Testis (tissue), 2 donors: ENCODE results near the gene GH2.

Source experiments
- CTCF ChIP-seq, 3 experiments: fragments of 450-650 bp in 2 of 3; fragments of 200-600 bp in 1 of 3; sonication (generic) in 1 of 3; IDR thresholded peaks; one replicate each; pipeline ENCODE4 v1.5.1; 2016 to 2019; ENCODE audit warnings: antibody characterized with exemption in 3 of 3, mild to moderate bottlenecking in 2 of 3, moderate library complexity in 1 of 3
- POLR2A ChIP-seq: fragments of 450-650 bp; IDR thresholded peaks from one replicate; pipeline ENCODE4 v1.6.1; 2017; ENCODE audit warnings: antibody characterized with exemption, mild to moderate bottlenecking, moderate library complexity

GRCh38 chr17:63830904-63831491 lies 50.7 kb downstream of the GH2 start:
- no peak for TF ChIP-seq CTCF (IDR thresholded peaks at IDR 0.05)
- TF ChIP-seq POLR2A = no peak
